Inflammatory macrophage treated with lipopolysaccharide for 4 hours (primary cell): ENCODE measurements around the gene CILP2.
A peak's percentile ranks its signal among the peaks of the same experiment; 100 is the strongest.

Experiments used
- DNase-seq: peaks from one replicate; pipeline ENCODE4 v3.0.0-alpha.2; 2020

Gene CILP2

GRCh38 chr19:19538061-19538784 is at the start of gene CILP2:
Gene CILP2 (plus strand): TSS chr19:19538265. CDS start chr19:19538350, 85 bp downstream.
- DNase-seq: no peak

- peak; percentile 83 for DNase-seq
Measured at GRCh38 chr19:19488875-19489690, 49.0 kb upstream of the CILP2 start.

- no peak for DNase-seq
Measured at GRCh38 chr19:19489804-19490204, 48.3 kb upstream of the CILP2 start.

GRCh38 chr19:19490214-19490968 is 47.7 kb upstream of the CILP2 start:
- peak; percentile 70 for DNase-seq

- no peak for DNase-seq
Measured at GRCh38 chr19:19491321-19492025, 46.6 kb upstream of the CILP2 start.

GRCh38 chr19:19492026-19492610 is 45.9 kb upstream of the CILP2 start:
- DNase-seq: no peak

- DNase-seq: peak; percentile 8
Measured at GRCh38 chr19:19493841-19494546, 44.1 kb upstream of the CILP2 start.

- no peak for DNase-seq
Measured at GRCh38 chr19:19495614-19496603, 42.2 kb upstream of the CILP2 start.

- DNase-seq: no peak
Measured at GRCh38 chr19:19498255-19498991, 39.6 kb upstream of the CILP2 start.

GRCh38 chr19:19499272-19499995 is 38.6 kb upstream of the CILP2 start:
- DNase-seq: no peak

GRCh38 chr19:19500975-19501644 is 37.0 kb upstream of the CILP2 start:
- DNase-seq: no peak

- DNase-seq: no peak
Measured at GRCh38 chr19:19501798-19502197, 36.3 kb upstream of the CILP2 start.

GRCh38 chr19:19502281-19502680 is 35.8 kb upstream of the CILP2 start:
- no peak for DNase-seq

- DNase-seq: no peak
Measured at GRCh38 chr19:19502808-19503602, 35.1 kb upstream of the CILP2 start.

- no peak for DNase-seq
Measured at GRCh38 chr19:19504754-19505668, 33.1 kb upstream of the CILP2 start.

GRCh38 chr19:19505669-19506326 is 32.3 kb upstream of the CILP2 start:
- DNase-seq: no peak
